Panc1 (cell line): ENCODE measurements around the gene ZDHHC9. TPM values are rescaled to one million over a fixed set of nuclear protein-coding genes. Genes with fewer than 3 reads are reported as not detected.
A peak's percentile ranks its signal among the peaks of the same experiment; 100 is the strongest.

ENCODE experiments used
- ATAC-seq: fragments of 200-7000 bp; cut with Tn5 transposase; 2 replicates; pipeline ENCODE4 v1.9.1; 2020; ENCODE audit warnings: mild to moderate bottlenecking, moderate library complexity
- BruUV-seq: library from RNA; stranded (reverse); fragments of 400-500 nt; replicated peaks from 2 replicates; lab custom pipeline; 2021; lab: Mats Ljungman, UMichigan
- CTCF ChIA-PET: fragments of 300-600 bp; sonication (Branson Sonifier 250); formaldehyde crosslinking; loops from one replicate; lab custom pipeline; 2022; ENCODE audit warnings: antibody characterized with exemption; lab: Charles Lee
- POLR2A ChIA-PET: fragments of 300-600 bp; sonication (Branson Sonifier 250); formaldehyde crosslinking; loops from one replicate; lab custom pipeline; 2022; ENCODE audit warnings: antibody characterized with exemption; lab: Charles Lee
- DNase-seq: peaks from one replicate; pipeline ENCODE4 v3.0.0-alpha.2; 2010; ENCODE audit warnings: low read depth, low spot score
- H3K27ac ChIP-seq: 2 replicates; pipeline ENCODE4 v1.5.1; 2011; ENCODE audit warnings: mild to moderate bottlenecking, low read length, inconsistent platforms
- H3K27me3 ChIP-seq: fragments of 200-500 bp; sonication (Bioruptor generic); 2 replicates; pipeline ENCODE4 v1.6.0; 2014; ENCODE audit warnings: low read length, inconsistent platforms; ENCODE audit not compliant: control insufficient read depth, insufficient read depth
- H3K36me3 ChIP-seq: fragments of 200-500 bp; sonication (Bioruptor generic); 2 replicates; pipeline ENCODE4 v1.5.1; 2014; ENCODE audit warnings: inconsistent platforms, mild to moderate bottlenecking, low read length, moderate library complexity; ENCODE audit not compliant: control insufficient read depth, insufficient read depth
- H3K4me1 ChIP-seq: 2 replicates; pipeline ENCODE4 v1.5.1; 2011; ENCODE audit warnings: inconsistent platforms, mild to moderate bottlenecking, low read length, moderate library complexity; ENCODE audit not compliant: control insufficient read depth, insufficient read depth
- H3K4me3 ChIP-seq, 2 experiments: 2 replicates each; pipeline ENCODE4 v1.5.1; 2011 to 2012; ENCODE audit warnings: low read depth in 2 of 2, low read length in 2 of 2, mild to moderate bottlenecking in 2 of 2, inconsistent platforms in 1 of 2, moderate library complexity in 1 of 2
- H3K9me3 ChIP-seq: fragments of 200-500 bp; sonication (Bioruptor generic); 2 replicates; pipeline ENCODE4 v1.5.1; 2014; ENCODE audit warnings: low read depth, mild to moderate bottlenecking, inconsistent platforms, low read length, moderate library complexity; ENCODE audit not compliant: control insufficient read depth, insufficient read depth
- POLR2AphosphoS5 ChIP-seq: IDR thresholded peaks from 2 replicates; pipeline ENCODE4 v1.6.1; 2012; ENCODE audit warnings: mild to moderate bottlenecking, low read depth, low read length, moderate library complexity
- SIN3A ChIP-seq: IDR thresholded peaks from 2 replicates; pipeline ENCODE4 v1.6.1; 2012; ENCODE audit warnings: low read depth, mild to moderate bottlenecking, low read length, moderate library complexity, borderline replicate concordance; ENCODE audit not compliant: insufficient read depth
- TCF7L2 ChIP-seq: IDR thresholded peaks from 2 replicates; pipeline ENCODE4 v1.6.1; 2011; ENCODE audit warnings: mild to moderate bottlenecking, low read depth, low read length, inconsistent platforms
- in situ Hi-C: cut with HindIII; loops from 2 replicates; pipeline ENCODE4 v1.10.0; 2016; ENCODE audit warnings: low sequenced_read_pairs, low pct_unique_long_range_greater_than_20kb
- intact Hi-C: fragments of 100-400 bp; cut with micrococcal nuclease; formaldehyde crosslinking; loops from one replicate; pipeline ENCODE4 v1.10.0; 2022; ENCODE audit not compliant: unreplicated experiment
- total RNA-seq: library from RNA; stranded (reverse); gene quantifications from one replicate; pipeline ENCODE4 v1.2.1, GENCODE V29; 2021; ENCODE audit not compliant: unreplicated experiment
- TF ChIP-seq, protein P1 (sequence below), 2 experiments: IDR thresholded peaks; 2 replicates each; pipeline ENCODE4 v1.6.1; 2011 to 2012; ENCODE audit warnings: low read depth in 2 of 2, control low read depth in 1 of 2, low read length in 1 of 2, mild to moderate bottlenecking in 1 of 2, moderate library complexity in 1 of 2; ENCODE audit not compliant: insufficient read depth in 1 of 2
- TF ChIP-seq, protein P2 (sequence below): fragments of 450-650 bp; IDR thresholded peaks from 2 replicates; pipeline ENCODE4 v1.5.1; 2017; ENCODE audit warnings: mild to moderate bottlenecking

ZDHHC9 gene
- total RNA-seq, 1 experiment from 2014 or later = 57.2 TPM

DNA sequence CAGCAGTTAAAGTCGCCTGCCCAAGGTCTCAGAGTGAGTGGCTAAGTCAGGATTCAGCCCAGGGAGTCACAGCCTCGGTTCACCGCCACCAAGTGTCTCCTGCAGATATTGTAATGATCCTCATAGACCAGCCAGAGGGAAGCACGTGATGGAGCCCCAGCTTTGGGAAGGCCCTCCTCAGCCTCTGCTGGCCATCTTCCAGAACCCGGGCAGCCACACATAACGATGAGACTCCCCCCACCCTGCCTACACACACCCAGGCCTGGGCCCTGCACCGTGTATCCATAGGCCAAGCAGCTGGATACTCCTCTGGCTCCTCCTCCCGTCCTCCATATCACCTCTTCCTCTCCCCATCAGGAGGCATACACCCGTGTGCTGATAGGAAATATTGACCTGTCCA is 83.5 kb downstream of the ZDHHC9 start:
- peak; percentile 32; the same call in 1 of the 2 replicates for ATAC-seq
- in situ Hi-C loops (no loop called here), intact Hi-C loops (no loop called here)
- DNase-seq = no peak
- peaks cover 4% of the 10 kb centered on the region; the same call in 1 of the 2 replicates for H3K4me1 ChIP-seq
- H3K27me3 ChIP-seq = no peaks in the 10 kb centered on the region
- H3K9me3 ChIP-seq = no peaks in the 10 kb centered on the region
- no peak overlapping the region for H3K27ac ChIP-seq
- H3K36me3 ChIP-seq = no peaks in the 10 kb centered on the region
- CTCF ChIA-PET = no interaction called here
- TF ChIP-seq SIN3A (no peak), POLR2AphosphoS5 (no peak), TCF7L2 (no peak)
- TF ChIP-seq, protein P1, sequence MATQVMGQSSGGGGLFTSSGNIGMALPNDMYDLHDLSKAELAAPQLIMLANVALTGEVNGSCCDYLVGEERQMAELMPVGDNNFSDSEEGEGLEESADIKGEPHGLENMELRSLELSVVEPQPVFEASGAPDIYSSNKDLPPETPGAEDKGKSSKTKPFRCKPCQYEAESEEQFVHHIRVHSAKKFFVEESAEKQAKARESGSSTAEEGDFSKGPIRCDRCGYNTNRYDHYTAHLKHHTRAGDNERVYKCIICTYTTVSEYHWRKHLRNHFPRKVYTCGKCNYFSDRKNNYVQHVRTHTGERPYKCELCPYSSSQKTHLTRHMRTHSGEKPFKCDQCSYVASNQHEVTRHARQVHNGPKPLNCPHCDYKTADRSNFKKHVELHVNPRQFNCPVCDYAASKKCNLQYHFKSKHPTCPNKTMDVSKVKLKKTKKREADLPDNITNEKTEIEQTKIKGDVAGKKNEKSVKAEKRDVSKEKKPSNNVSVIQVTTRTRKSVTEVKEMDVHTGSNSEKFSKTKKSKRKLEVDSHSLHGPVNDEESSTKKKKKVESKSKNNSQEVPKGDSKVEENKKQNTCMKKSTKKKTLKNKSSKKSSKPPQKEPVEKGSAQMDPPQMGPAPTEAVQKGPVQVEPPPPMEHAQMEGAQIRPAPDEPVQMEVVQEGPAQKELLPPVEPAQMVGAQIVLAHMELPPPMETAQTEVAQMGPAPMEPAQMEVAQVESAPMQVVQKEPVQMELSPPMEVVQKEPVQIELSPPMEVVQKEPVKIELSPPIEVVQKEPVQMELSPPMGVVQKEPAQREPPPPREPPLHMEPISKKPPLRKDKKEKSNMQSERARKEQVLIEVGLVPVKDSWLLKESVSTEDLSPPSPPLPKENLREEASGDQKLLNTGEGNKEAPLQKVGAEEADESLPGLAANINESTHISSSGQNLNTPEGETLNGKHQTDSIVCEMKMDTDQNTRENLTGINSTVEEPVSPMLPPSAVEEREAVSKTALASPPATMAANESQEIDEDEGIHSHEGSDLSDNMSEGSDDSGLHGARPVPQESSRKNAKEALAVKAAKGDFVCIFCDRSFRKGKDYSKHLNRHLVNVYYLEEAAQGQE (IDR thresholded peaks at IDR 0.05; ENCODE audit: insufficient read depth in 1 of 2, low read depth in 2 of 2, low read length in 1 of 2) = no peak
- TF ChIP-seq, protein P2, sequence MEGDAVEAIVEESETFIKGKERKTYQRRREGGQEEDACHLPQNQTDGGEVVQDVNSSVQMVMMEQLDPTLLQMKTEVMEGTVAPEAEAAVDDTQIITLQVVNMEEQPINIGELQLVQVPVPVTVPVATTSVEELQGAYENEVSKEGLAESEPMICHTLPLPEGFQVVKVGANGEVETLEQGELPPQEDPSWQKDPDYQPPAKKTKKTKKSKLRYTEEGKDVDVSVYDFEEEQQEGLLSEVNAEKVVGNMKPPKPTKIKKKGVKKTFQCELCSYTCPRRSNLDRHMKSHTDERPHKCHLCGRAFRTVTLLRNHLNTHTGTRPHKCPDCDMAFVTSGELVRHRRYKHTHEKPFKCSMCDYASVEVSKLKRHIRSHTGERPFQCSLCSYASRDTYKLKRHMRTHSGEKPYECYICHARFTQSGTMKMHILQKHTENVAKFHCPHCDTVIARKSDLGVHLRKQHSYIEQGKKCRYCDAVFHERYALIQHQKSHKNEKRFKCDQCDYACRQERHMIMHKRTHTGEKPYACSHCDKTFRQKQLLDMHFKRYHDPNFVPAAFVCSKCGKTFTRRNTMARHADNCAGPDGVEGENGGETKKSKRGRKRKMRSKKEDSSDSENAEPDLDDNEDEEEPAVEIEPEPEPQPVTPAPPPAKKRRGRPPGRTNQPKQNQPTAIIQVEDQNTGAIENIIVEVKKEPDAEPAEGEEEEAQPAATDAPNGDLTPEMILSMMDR = no peak
- H3K4me3 ChIP-seq = no peak overlapping the region
- no TSS peak for BruUV-seq
- POLR2A ChIA-PET = no interaction called here

DNA sequence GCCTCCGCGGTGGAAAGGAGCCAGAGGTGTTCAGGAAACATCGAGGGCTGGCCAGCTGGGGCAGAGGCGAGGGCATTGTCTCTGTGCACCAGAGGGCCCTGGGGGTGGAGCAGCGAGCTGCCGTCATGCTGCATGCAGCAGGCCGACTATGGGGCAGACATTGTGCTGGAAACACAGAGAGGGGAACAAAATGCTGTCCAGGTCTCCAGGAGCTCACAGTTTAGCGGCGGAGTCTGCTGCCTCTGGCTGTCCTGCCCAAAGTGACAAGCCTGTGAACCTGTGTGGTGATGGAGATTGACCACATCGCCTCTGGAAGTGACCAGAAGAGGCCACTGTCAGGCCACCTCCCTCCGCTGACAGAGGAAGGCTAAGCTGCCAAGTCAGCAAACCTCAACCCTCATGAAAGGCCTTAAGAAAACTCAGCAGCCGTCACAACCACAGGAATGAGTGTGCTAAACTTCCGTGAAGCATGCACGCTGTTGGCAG is 84.1 kb downstream of the ZDHHC9 start:
- no peaks in the 10 kb centered on the region for H3K36me3 ChIP-seq
- H3K4me3 ChIP-seq = no peak overlapping the region
- ATAC-seq = peak; percentile 71
- TF ChIP-seq POLR2AphosphoS5 = no peak
- no peak for TF ChIP-seq TCF7L2
- TF ChIP-seq, protein P2 = no peak
- no peak for TF ChIP-seq SIN3A
- TF ChIP-seq, protein P1 (IDR thresholded peaks at IDR 0.05; ENCODE audit: insufficient read depth in 1 of 2, low read depth in 2 of 2, low read length in 1 of 2) = no peak
- peaks cover 4% of the 10 kb centered on the region; the same call in 1 of the 2 replicates for H3K4me1 ChIP-seq
- no peaks in the 10 kb centered on the region for H3K9me3 ChIP-seq
- CTCF ChIA-PET = no interaction called here
- POLR2A ChIA-PET = no interaction called here
- DNase-seq = no peak
- H3K27ac ChIP-seq = no peak overlapping the region
- in situ Hi-C loops (no loop called here), intact Hi-C loops (no loop called here)
- no TSS peak for BruUV-seq
- H3K27me3 ChIP-seq = no peaks in the 10 kb centered on the region
